Activated naive CD8-positive, alpha-beta T cell treated with anti-CD3 and anti-CD28 coated beads, Interleukin-2, amount 50 U/mL, for 24 hours (primary cell): ENCODE measurements around the gene SEZ6L.

ENCODE experiments used
- ATAC-seq: fragments of 150-1000 bp; cut with Tn5 transposase; one replicate; pipeline ENCODE4 v1.10.0; 2021
- DNase-seq: peaks from one replicate; pipeline ENCODE4 v3.0.0; 2021
- H3K27ac Mint-ChIP-seq: one replicate; pipeline ENCODE4 v1.8.0; 2021; ENCODE audit warnings: mild to moderate bottlenecking, mixed read lengths
- H3K27me3 Mint-ChIP-seq: one replicate; pipeline ENCODE4 v1.8.0; 2021; ENCODE audit warnings: mixed read lengths
- H3K36me3 Mint-ChIP-seq: one replicate; pipeline ENCODE4 v1.8.0; 2021; ENCODE audit warnings: low read depth, mixed read lengths
- H3K4me1 Mint-ChIP-seq: one replicate; pipeline ENCODE4 v1.8.0; 2021; ENCODE audit warnings: mixed read lengths
- H3K4me3 Mint-ChIP-seq: one replicate; pipeline ENCODE4 v1.8.0; 2021; ENCODE audit warnings: mild to moderate bottlenecking, moderate library complexity, mixed read lengths
- H3K9me3 Mint-ChIP-seq: one replicate; pipeline ENCODE4 v1.8.0; 2021; ENCODE audit warnings: mixed read lengths

Gene SEZ6L

DNA sequence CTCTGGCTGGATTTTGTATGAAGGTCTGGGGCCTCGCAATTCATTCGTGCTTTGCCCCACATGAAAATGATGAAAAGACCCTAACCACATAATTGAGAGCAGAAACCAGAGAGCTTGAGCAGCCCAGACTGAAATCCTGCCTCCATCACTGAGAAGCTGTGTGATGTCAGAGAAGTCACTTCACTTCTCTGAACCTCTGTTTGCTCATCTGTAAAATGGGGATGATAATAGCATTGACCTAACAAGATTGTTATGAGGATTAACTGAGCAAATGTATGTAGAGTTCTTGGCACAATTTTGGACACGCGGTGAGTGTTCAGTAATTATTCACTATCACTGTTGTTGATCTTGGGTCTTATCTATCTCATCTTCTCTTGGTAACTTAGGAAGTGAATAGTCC lies 203.6 kb downstream of the SEZ6L start:
- DNase-seq (no peak), ATAC-seq (no peak)
- H3K27ac Mint-ChIP-seq = no peak overlapping the region
- no peak overlapping the region for H3K4me3 Mint-ChIP-seq
- no peaks in the 10 kb centered on the region for H3K9me3 Mint-ChIP-seq
- H3K4me1 Mint-ChIP-seq = peaks cover 4% of the 10 kb centered on the region
- no peaks in the 10 kb centered on the region for H3K36me3 Mint-ChIP-seq
- peaks cover 12% of the 10 kb centered on the region for H3K27me3 Mint-ChIP-seq

DNA sequence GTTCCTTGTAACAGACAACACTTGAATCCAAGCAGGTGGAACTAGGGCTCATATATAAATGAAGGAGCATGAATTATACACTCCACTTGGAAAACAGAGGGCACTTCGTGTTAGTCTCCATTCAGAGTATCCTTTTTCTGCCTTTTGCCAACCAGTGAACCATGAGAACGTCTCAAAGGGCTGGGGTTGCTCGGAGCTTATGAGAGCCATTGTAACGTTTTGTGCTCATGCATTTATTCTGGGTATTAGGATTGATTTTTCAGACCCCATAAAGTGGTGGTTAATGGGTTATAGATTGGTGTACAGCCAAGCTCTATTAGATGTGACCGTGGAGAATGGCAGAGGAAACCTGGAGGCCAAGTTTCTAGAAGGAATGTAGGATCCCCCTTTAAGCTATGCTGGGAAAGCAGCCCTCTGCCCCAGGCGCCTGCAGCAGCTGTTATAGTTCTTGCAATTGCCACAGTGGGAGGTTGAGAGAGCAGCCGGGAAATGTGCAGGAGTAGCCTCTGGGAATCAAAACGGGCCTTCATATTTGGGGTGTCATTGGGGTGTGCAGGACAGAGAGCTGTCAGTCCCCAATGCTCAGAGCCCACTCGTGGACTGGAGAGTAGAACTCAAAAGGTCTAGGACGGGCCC lies 205.2 kb downstream of the SEZ6L start:
- no peak for ATAC-seq
- Mint-ChIP-seq H3K27ac (no peak overlapping the region), H3K36me3 (no peaks in the 10 kb centered on the region), H3K4me3 (no peak overlapping the region), H3K9me3 (no peaks in the 10 kb centered on the region), H3K27me3 (peaks cover 16% of the 10 kb centered on the region), H3K4me1 (peaks cover 4% of the 10 kb centered on the region)
- no peak for DNase-seq

DNA sequence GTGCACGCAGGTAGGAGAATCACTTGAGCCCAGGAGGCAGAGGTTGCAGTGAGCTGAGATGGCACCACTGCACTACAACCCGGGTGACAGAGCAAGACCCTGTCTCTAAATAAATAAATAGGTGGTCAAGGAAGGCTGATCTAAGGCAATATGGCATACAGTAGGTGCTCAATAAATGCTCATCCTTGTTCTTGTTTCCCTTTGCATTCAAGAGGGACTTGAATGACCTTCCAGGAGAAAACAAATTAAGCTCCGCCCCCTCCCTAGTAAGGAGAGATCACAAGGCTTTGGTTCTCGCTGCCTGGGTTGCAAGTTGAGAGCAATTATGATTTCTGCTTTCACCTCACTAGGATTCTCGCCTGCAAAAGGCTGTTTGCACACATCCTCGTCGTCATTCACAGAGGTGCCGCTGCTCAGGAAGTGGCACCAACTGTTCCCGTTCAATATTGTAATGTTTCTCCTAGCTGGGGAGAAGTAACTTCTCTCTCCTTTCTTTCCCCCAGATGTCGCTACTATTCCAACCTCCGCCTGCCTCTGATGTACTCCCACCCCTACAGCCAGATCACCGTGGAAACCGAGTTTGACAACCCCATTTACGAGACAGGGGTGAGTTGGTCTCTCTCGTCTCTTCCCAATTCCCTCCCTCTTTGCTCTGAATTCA lies 208.0 kb downstream of the SEZ6L start:
- Mint-ChIP-seq H3K4me3 (no peak overlapping the region), H3K27me3 (peaks cover 22% of the 10 kb centered on the region), H3K36me3 (no peaks in the 10 kb centered on the region), H3K27ac (no peak overlapping the region), H3K4me1 (peaks cover 4% of the 10 kb centered on the region), H3K9me3 (no peaks in the 10 kb centered on the region)
- ATAC-seq (no peak), DNase-seq (no peak)

DNA sequence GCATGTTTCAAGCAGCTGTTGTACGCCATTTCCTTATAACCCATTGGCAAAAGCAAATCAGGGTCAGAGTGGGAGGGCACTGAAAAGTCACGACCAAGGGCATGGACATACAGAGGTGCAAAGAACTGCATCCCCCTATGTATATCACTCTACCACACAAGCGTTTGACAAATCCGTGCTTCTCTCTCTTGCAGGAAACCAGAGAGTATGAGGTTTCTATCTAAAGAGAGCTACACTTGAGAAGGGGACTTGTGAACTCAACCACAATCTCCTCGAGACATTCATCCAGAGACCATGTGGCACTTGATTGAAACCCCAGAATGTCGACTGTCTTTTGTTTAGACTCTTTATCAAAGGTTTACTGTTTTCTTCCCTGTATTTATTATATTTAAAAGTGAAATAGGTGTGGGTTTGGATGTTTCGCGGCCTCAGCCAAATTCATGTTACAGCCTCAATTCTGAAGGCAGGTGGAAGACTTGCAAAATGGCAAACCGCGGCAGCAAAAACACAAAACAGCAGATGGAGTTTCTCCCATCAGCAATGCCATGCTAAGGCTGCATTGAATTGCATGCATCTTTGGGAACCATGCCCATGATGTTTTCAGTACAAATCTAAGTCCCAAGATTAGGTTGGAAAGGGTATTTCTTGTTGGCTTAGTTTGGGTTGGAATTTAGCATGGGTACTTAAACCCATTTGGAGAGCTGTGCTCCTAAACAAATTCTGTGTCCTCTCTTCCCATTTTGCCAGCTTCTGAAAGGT lies 211.0 kb downstream of the SEZ6L start:
- H3K27me3 Mint-ChIP-seq = peaks cover 24% of the 10 kb centered on the region
- H3K36me3 Mint-ChIP-seq = no peaks in the 10 kb centered on the region

DNA sequence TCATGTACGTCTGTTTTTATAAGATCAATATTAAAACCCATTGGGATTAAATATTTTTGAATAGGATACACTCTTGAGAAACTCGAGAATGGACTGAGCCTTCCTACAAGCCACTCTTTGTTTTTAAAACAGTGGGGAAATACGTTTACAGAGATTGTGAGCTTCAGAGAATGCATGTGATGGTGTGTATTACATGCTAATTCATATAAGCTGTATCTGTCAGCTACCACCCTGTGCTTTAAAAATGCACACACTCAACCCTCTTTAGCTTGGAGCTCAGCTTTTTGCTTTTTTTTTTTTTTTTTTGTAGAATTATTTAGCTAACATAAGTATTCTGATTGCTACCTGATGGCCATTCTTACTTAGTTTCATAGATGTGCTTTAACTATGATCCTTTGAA lies 213.5 kb downstream of the SEZ6L start:
- DNase-seq (no peak), ATAC-seq (no peak)
- H3K36me3 Mint-ChIP-seq = no peaks in the 10 kb centered on the region
- H3K4me1 Mint-ChIP-seq = no peaks in the 10 kb centered on the region
- no peak overlapping the region for H3K27ac Mint-ChIP-seq
- H3K9me3 Mint-ChIP-seq = no peaks in the 10 kb centered on the region
- H3K4me3 Mint-ChIP-seq = no peak overlapping the region
- H3K27me3 Mint-ChIP-seq = peaks cover 20% of the 10 kb centered on the region

More for the DNA sequence above, 211.0 kb downstream of the SEZ6L start:
- Mint-ChIP-seq H3K9me3 (no peaks in the 10 kb centered on the region), H3K4me3 (no peak overlapping the region), H3K27ac (no peak overlapping the region), H3K4me1 (peaks cover 4% of the 10 kb centered on the region)
- DNase-seq (no peak), ATAC-seq (no peak)

DNA sequence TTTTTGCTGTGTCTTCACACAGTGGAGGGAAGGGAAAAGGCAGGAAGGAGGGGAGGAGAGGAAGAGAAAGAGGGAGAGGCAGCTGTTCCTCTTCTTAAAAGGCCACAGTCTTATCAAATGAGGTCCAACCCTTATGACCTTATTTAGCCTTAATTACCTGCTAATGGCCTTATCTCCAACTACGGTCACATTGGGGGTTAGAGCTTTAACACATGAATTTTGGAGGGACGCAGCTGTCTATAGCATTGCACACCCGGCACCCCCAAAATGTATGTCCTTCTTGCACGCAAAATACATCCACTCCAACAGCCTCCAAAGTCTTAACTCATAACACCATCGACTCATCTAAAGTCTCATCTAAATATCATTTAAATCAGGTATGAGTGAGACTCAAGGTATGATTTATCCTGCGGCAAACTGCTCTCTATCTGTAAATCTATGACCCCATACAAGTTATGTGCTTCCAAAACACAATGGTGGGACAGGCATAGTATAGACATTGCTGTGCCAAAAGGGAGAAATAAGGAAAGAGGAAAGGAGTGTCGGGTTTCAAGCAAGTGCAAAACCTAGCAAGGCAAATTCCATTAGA lies 214.8 kb downstream of the SEZ6L start:
- Mint-ChIP-seq H3K27ac (no peak overlapping the region), H3K27me3 (peaks cover 22% of the 10 kb centered on the region), H3K4me1 (no peaks in the 10 kb centered on the region), H3K9me3 (no peaks in the 10 kb centered on the region), H3K4me3 (no peak overlapping the region), H3K36me3 (no peaks in the 10 kb centered on the region)
- ATAC-seq (no peak), DNase-seq (no peak)

DNA sequence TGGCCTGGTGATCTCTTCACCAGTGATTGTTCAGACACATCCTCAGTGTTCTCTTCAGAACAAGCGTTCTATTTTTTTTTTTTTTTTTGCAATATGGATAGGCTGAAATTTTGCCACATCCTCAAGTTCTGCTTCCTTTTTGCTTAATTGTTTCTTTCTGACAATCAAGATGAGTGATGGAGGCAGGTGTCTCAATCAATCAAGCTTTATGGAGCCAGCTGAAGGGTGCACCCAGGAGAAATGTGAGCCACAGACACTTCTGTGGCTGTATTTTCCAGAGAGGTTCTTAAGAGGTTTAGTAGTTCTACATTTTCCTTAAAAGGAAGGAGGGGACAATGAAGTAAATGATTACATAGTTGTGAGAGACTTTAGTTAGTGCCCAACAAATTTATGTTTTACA lies 215.9 kb downstream of the SEZ6L start:
- Mint-ChIP-seq H3K4me3 (no peak overlapping the region), H3K36me3 (no peaks in the 10 kb centered on the region), H3K27ac (no peak overlapping the region), H3K4me1 (no peaks in the 10 kb centered on the region), H3K9me3 (no peaks in the 10 kb centered on the region), H3K27me3 (peaks cover 22% of the 10 kb centered on the region)
- DNase-seq (no peak), ATAC-seq (no peak)

DNA sequence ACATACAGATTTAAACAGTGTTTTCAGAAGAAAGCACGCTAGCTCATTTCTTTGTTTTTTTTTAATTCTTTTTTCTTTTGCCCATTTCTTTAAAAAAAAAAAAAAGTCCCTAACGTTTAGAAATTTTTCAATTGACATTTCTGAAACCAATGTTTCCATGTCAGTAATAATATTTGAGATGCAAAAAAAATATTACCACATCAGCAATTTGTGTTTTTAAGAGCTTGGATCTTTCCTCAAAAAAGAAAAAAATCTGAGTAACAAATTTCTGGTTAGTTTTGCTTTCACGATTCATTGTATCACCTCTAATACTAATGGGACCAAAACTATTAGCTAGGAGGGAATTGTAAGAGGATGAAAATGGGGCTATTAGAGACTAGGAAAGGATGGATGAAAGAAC lies 219.9 kb downstream of the SEZ6L start:
- DNase-seq (no peak), ATAC-seq (no peak)
- H3K27ac Mint-ChIP-seq = no peak overlapping the region
- peaks cover 12% of the 10 kb centered on the region for H3K27me3 Mint-ChIP-seq
- H3K4me1 Mint-ChIP-seq = no peaks in the 10 kb centered on the region
- H3K9me3 Mint-ChIP-seq = no peaks in the 10 kb centered on the region
- no peak overlapping the region for H3K4me3 Mint-ChIP-seq
- H3K36me3 Mint-ChIP-seq = no peaks in the 10 kb centered on the region

DNA sequence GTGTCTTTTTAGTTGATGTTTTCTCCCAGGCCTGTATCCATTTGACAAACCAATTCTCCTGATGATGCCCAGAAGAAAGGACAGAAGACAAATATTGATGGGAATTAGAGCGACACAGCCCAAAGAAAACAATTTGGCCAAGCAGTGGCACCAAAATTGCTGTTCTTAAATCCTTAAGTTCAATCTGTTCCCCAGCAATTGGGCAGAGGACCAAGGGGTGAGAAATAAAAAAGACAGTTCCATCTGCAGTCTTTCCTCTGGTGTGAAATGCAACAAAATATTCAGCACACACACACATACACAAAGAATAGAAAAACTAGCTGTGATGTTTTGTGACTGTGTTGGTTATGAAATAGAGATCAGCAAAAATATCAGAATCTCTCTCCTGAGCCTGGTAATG lies 221.8 kb downstream of the SEZ6L start:
- Mint-ChIP-seq H3K27ac (no peak overlapping the region), H3K4me1 (no peaks in the 10 kb centered on the region)
- no peak for ATAC-seq

DNA sequence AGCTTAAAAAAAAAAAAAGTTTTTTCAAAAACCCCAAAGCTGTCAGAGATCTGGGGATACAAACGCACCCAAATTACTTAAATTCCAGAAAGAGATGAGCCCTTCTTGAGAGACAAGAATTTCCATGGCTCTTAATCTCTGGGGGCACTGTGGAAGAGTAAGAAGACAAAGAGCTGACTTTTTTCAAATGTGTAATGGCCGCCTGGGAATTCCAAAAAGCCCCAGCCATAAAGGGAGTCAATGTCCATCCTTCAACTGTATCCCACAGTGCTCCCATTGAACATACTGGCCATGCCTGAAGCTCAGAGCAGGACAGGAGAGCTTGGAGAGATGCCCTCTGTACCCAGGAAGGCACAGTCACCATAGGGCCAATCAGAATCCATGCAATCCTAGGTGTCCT lies 222.4 kb downstream of the SEZ6L start:
- no peaks in the 10 kb centered on the region for H3K4me1 Mint-ChIP-seq
- H3K27me3 Mint-ChIP-seq = peaks cover 8% of the 10 kb centered on the region
- no peak overlapping the region for H3K27ac Mint-ChIP-seq
- no peak for DNase-seq
- H3K36me3 Mint-ChIP-seq = no peaks in the 10 kb centered on the region
- H3K4me3 Mint-ChIP-seq = no peak overlapping the region
- ATAC-seq = no peak
- H3K9me3 Mint-ChIP-seq = no peaks in the 10 kb centered on the region

More for the DNA sequence above, 221.8 kb downstream of the SEZ6L start:
- Mint-ChIP-seq H3K4me3 (no peak overlapping the region), H3K36me3 (no peaks in the 10 kb centered on the region), H3K9me3 (no peaks in the 10 kb centered on the region), H3K27me3 (peaks cover 10% of the 10 kb centered on the region)
- no peak for DNase-seq

DNA sequence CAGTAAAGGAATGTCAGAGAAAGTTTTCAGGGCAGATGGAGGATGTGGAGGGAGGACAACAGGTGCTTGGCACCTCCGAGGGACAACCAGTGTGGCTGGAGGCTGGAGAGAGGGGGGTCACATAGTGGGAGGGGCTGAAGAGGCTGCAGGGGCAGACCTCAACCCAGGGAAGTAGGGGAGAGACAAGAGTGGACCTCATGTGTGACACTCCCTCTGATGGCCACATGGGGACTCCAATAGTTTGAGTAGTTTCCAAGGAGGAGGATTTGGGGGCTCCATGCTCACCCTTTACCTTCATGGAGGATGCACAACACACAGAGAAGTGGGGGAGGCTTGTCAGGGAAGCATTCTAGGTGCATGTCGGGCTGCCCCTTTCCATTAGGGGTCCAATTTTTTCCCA lies 224.7 kb downstream of the SEZ6L start:
- no peaks in the 10 kb centered on the region for H3K36me3 Mint-ChIP-seq
- H3K4me1 Mint-ChIP-seq = no peaks in the 10 kb centered on the region
- no peaks in the 10 kb centered on the region for H3K9me3 Mint-ChIP-seq
- no peak for DNase-seq
- no peak overlapping the region for H3K27ac Mint-ChIP-seq
- peaks cover 2% of the 10 kb centered on the region for H3K27me3 Mint-ChIP-seq
- ATAC-seq = no peak
- H3K4me3 Mint-ChIP-seq = no peak overlapping the region

DNA sequence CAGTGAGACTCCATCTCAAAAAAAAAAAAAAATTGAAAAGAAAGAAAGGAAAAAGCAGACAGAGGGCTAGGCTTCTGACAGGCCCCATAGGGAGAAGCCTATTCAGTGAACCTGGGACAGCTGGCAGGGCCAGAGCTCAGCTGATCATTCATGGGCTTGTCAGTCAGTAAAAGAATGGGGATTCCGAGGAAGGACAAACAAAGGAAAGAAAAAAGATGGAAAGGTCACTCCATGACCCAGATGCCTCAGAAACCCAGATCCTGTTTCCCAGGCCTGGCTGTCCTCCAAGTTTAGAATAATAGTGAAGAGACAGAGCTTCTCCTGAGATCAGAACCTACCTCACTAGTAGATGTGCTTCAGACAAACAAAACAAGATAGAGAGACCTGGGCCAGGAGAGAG lies 225.5 kb downstream of the SEZ6L start:
- Mint-ChIP-seq H3K27me3 (peaks cover 2% of the 10 kb centered on the region), H3K4me1 (no peaks in the 10 kb centered on the region), H3K36me3 (no peaks in the 10 kb centered on the region), H3K9me3 (no peaks in the 10 kb centered on the region), H3K4me3 (no peak overlapping the region), H3K27ac (no peak overlapping the region)
- no peak for ATAC-seq
- DNase-seq = no peak

DNA sequence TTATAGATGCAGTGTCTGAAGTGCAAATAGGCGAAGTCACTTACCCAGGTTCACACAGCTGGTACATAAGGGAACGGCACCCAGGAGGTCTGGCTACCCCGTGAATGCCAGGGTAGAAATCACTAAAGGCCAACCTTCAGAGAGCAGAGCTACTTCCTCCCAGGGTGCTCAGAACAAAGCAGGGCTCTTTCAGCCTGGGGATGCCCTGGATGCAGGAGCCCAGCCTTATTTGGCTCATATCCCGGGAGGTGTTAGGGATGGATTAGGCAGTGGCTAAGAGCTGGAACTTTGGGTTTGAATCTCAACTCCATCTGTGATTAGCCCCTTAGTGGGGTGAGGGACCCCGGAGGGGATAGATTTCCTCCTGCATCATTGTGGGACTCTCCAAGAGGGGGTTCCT lies 226.7 kb downstream of the SEZ6L start:
- no peak for DNase-seq
- H3K27ac Mint-ChIP-seq = no peak overlapping the region
- H3K36me3 Mint-ChIP-seq = no peaks in the 10 kb centered on the region
- no peak overlapping the region for H3K4me3 Mint-ChIP-seq
- no peaks in the 10 kb centered on the region for H3K9me3 Mint-ChIP-seq
- H3K4me1 Mint-ChIP-seq = no peaks in the 10 kb centered on the region
- ATAC-seq = no peak
- H3K27me3 Mint-ChIP-seq = no peaks in the 10 kb centered on the region

DNA sequence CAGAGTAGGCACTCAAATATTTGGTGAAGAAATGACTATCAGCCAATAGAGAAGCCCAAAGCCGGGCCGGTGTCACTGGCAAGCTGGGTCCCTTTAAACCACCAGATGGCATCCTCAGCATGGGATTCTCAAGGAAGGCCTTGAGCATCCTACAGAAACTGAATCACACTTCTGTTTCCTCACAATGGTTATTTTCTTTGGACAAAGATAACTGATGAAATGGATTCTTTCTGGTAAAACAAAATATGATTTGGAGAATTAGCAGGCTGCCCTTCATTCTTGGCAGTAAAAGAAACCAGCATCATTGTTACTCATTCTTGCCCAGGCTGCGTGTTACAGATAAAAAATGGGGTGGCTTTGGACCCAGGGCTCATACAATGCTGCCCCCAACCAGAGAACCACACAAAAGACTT lies 229.5 kb downstream of the SEZ6L start:
- DNase-seq (peak; percentile 52), ATAC-seq (peak; percentile 82)
- H3K27ac Mint-ChIP-seq = no peak overlapping the region

DNA sequence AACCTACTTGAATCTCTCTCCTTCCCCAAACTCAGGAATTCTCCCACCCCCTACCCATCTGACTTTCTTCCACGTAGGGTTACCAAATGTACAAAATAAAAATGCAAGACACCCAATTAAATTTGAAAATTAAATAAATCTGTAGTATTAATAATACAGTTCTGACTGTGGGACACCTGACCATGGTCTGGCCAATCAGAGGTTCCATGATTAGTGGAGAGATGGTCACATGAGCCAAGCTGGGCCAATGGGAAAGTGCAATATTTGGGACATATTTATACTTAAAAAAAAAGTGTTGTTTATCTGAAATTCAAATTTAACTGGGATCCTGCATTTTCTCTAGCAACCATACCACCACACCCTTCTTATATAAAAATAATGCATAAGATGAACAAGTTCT lies 230.0 kb downstream of the SEZ6L start:
- DNase-seq (no peak), ATAC-seq (no peak)
- H3K9me3 Mint-ChIP-seq = no peaks in the 10 kb centered on the region
- peaks cover 5% of the 10 kb centered on the region for H3K27me3 Mint-ChIP-seq
- peaks cover 4% of the 10 kb centered on the region for H3K4me1 Mint-ChIP-seq
- no peaks in the 10 kb centered on the region for H3K36me3 Mint-ChIP-seq
- no peak overlapping the region for H3K4me3 Mint-ChIP-seq
- no peak overlapping the region for H3K27ac Mint-ChIP-seq

More for the DNA sequence above, 229.5 kb downstream of the SEZ6L start:
- H3K9me3 Mint-ChIP-seq = no peaks in the 10 kb centered on the region
- no peaks in the 10 kb centered on the region for H3K36me3 Mint-ChIP-seq
- no peaks in the 10 kb centered on the region for H3K4me1 Mint-ChIP-seq
- H3K27me3 Mint-ChIP-seq = peaks cover 2% of the 10 kb centered on the region
- H3K4me3 Mint-ChIP-seq = no peak overlapping the region
